NB4 (cell line): ENCODE results near the gene WNT1.

Experiments used
- DNase-seq: peaks from one replicate; pipeline ENCODE4 v3.0.0; 2010; ENCODE audit warnings: low read depth
- H3K4me3 ChIP-seq: one replicate; pipeline ENCODE4 v1.5.1; 2011; ENCODE audit warnings: mild to moderate bottlenecking, low read depth, low read length, moderate library complexity
- MYC ChIP-seq: IDR thresholded peaks from 2 replicates; pipeline ENCODE4 v1.6.1; 2011; ENCODE audit warnings: low read depth, low read length
- POLR2A ChIP-seq: IDR thresholded peaks from 2 replicates; pipeline ENCODE4 v1.6.1; 2011; ENCODE audit warnings: mild to moderate bottlenecking; ENCODE audit not compliant: insufficient read length; ENCODE audit errors: extremely low read depth
- TF ChIP-seq, protein P1 (sequence below): IDR thresholded peaks from one replicate; pipeline ENCODE4 v1.5.1; 2012; ENCODE audit warnings: low read depth, low read length
- TF ChIP-seq, protein P2 (sequence below): IDR thresholded peaks from 2 replicates; pipeline ENCODE4 v1.6.1; 2011; ENCODE audit warnings: low read depth, low read length

Gene WNT1

DNA sequence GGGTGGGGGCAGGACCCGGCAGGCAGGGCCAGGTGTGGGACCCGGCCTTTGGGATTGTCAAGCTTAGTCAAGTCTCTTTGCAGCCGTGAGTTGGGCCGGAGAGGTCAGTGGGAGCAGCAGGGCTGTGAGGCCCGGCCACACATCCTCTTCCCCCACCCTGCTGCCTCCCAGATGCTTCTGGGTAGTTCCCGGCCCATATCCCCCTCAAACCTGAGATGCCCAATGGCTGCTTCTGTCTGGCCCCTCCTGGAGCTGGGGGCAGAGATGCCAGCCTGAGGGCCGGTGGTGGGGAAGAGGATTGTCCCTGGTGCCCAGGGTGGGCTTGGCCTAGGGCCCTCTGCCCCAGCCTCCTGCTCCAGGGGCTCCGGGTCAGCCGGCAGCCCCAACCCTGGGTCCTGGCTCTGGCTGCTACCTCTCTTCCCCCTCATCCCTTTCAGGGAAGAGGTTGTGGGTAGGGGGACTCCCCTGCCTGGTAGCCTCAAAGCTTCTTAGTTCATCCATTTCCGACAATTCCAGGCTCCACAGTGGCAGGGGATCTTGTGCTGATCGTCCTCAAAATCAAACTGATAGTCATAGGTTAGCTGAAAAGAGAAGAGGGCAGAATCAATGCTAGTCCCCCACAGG lies 43.3 kb downstream of the WNT1 start:
- no peak overlapping the region for H3K4me3 ChIP-seq
- TF ChIP-seq MYC (no peak), POLR2A (no peak)
- TF ChIP-seq, protein P1, sequence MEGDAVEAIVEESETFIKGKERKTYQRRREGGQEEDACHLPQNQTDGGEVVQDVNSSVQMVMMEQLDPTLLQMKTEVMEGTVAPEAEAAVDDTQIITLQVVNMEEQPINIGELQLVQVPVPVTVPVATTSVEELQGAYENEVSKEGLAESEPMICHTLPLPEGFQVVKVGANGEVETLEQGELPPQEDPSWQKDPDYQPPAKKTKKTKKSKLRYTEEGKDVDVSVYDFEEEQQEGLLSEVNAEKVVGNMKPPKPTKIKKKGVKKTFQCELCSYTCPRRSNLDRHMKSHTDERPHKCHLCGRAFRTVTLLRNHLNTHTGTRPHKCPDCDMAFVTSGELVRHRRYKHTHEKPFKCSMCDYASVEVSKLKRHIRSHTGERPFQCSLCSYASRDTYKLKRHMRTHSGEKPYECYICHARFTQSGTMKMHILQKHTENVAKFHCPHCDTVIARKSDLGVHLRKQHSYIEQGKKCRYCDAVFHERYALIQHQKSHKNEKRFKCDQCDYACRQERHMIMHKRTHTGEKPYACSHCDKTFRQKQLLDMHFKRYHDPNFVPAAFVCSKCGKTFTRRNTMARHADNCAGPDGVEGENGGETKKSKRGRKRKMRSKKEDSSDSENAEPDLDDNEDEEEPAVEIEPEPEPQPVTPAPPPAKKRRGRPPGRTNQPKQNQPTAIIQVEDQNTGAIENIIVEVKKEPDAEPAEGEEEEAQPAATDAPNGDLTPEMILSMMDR, result no peak
- TF ChIP-seq, protein P2, sequence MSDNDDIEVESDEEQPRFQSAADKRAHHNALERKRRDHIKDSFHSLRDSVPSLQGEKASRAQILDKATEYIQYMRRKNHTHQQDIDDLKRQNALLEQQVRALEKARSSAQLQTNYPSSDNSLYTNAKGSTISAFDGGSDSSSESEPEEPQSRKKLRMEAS, result no peak
- no peak for DNase-seq

DNA sequence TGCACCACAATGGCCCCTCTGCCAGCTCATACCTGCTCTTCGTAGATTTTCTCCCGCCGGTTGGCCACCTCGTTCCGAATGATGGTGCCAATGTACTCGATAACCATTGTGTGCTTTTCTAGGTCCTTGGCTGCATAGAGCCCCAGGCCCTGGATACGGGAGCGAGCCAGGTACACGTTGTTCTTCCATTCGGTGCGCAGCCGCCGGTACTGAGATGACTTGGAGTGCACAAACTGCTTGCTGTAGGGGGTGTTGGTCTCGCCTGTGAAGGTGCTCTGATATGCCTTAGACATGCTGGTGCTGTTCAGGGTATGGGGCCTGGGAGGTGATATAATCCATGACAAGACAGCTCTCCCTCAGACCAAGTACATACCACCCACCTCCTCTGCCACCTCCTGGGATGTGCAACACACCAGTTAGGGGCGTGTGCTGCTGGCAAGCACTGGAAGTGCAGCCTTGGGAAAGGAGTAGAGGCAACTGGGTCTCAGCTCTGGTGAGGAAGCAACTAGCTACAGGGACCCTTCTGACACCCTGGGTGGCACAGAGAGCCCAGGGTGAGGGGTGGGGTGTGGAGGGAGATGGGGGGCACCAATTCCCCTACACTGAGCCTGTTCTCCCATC lies 44.5 kb downstream of the WNT1 start:
- TF ChIP-seq MYC, result no peak
- TF ChIP-seq POLR2A, result no peak
- TF ChIP-seq, protein P1, result no peak
- TF ChIP-seq, protein P2, result no peak
- DNase-seq, result no peak
- H3K4me3 ChIP-seq, result no peak overlapping the region

DNA sequence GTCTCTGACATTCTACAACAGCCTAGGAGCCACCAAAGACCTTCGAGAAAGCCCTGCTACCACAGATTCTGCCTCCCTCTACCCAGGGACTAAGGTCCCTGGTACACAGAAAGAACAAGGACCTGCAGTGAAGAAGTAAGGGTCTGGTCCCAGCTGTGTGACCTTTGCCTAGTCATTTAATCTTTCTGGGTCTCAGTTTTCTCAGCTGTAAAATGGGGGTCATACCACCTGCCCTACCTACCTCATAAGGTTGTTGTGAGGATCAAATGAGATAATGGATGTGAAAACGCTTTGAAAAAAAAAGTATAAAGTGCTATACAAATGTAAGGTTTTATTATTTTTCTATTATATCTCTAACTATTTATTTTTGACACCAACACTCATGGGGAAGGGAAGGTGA lies 45.7 kb downstream of the WNT1 start:
- TF ChIP-seq POLR2A (no peak), MYC (no peak)
- TF ChIP-seq, protein P1, result no peak
- TF ChIP-seq, protein P2, result no peak
- H3K4me3 ChIP-seq, result no peak overlapping the region
- no peak for DNase-seq

DNA sequence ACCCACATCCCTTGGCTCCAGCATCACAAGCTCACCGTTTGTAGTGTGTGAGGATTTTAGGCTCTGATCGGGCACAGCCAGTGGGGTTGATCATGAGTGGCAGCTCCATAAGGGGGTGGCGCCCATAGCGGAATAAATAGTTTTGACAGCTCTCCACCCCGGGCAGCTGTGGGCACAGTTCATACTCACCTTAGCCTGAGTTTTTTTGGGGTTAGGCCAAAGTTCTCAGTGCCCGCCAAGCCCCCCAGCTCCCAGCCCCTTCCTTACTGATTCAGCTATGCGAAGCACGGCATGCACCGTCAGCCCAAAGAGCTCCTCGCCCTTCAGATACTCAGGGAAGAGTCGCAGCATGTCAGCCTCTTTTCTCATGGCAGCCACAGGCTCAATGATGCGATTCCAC lies 46.4 kb downstream of the WNT1 start:
- no peak for DNase-seq
- TF ChIP-seq, protein P2, result no peak
- TF ChIP-seq MYC, result no peak
- TF ChIP-seq POLR2A, result no peak
- TF ChIP-seq, protein P1, result no peak
- no peak overlapping the region for H3K4me3 ChIP-seq

DNA sequence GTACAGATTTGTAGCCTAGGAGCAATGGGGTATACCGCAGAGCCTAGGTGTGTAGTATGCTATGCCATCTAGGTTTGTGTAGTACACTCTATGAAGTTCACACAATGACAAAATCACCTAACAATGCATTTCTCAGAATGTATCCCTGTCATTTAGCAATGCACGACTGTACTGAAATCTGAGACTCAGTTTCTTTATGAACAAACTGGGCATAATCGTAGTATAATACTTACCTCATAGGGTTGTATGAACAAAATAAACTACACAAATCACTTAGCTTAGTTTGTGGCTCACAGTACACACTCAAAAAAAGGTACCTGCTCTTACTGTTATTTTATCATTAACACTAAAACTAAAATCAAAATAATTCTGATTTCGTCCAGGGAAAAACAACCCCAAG lies 47.3 kb downstream of the WNT1 start:
- TF ChIP-seq, protein P2, result no peak
- TF ChIP-seq, protein P1, result no peak
- TF ChIP-seq MYC (no peak), POLR2A (no peak)
- no peak for DNase-seq
- H3K4me3 ChIP-seq, result no peak overlapping the region
